HFFc6 (cell line): ENCODE results near the gene RHBDD2. TPM values are rescaled to one million over a fixed set of nuclear protein-coding genes. Genes with fewer than 3 reads are reported as not detected.
A peak's percentile ranks its signal among the peaks of the same experiment; 100 is the strongest.

ENCODE experiments used
- DNase-seq: peaks from one replicate; pipeline ENCODE4 v3.0.0-alpha.2; 2018
- H3K27ac Mint-ChIP-seq: 2 replicates; pipeline ENCODE4 v1.8.0; 2020; ENCODE audit warnings: mild to moderate bottlenecking, mixed read lengths
- H3K27me3 Mint-ChIP-seq: 2 replicates; pipeline ENCODE4 v1.8.0; 2021; ENCODE audit warnings: mild to moderate bottlenecking, moderate library complexity, mixed read lengths; ENCODE audit not compliant: insufficient read depth
- H3K36me3 Mint-ChIP-seq: 2 replicates; pipeline ENCODE4 v1.8.0; 2021; ENCODE audit warnings: low read depth, mixed read lengths
- H3K4me1 Mint-ChIP-seq: 2 replicates; pipeline ENCODE4 v1.8.0; 2020; ENCODE audit warnings: low read depth, mixed read lengths
- H3K4me3 Mint-ChIP-seq: 2 replicates; pipeline ENCODE4 v1.8.0; 2020; ENCODE audit warnings: mild to moderate bottlenecking, moderate library complexity, mixed read lengths
- H3K9me3 Mint-ChIP-seq: 2 replicates; pipeline ENCODE4 v1.8.0; 2020; ENCODE audit warnings: mild to moderate bottlenecking, mixed read lengths
- CTCF ChIP-seq: fragments of 200-600 bp; sonication (generic); IDR thresholded peaks from 2 replicates; pipeline ENCODE4 v1.5.0; 2021; ENCODE audit warnings: antibody characterized with exemption, mild to moderate bottlenecking
- microRNA-seq: library from miRNA; unstranded; fragments of <30 nt; microRNA quantifications from one replicate; pipeline ENCODE4, GENCODE V29; 2019
- total RNA-seq, 6 experiments: library from RNA; stranded (reverse); fragmentation: NEBNext Ultra II Directional; extraction: Animal tissue kit (Norgen Biotek cat#: 25700); gene quantifications; 2 replicates in 1 of 6; 3 replicates in 5 of 6; pipeline ENCODE4 v1.2.3, GENCODE V29; 2021

The RHBDD2 gene
- total RNA-seq, 6 experiments from 2014 or later: 44.1 to 57.3 (median 47.3) TPM

DNA sequence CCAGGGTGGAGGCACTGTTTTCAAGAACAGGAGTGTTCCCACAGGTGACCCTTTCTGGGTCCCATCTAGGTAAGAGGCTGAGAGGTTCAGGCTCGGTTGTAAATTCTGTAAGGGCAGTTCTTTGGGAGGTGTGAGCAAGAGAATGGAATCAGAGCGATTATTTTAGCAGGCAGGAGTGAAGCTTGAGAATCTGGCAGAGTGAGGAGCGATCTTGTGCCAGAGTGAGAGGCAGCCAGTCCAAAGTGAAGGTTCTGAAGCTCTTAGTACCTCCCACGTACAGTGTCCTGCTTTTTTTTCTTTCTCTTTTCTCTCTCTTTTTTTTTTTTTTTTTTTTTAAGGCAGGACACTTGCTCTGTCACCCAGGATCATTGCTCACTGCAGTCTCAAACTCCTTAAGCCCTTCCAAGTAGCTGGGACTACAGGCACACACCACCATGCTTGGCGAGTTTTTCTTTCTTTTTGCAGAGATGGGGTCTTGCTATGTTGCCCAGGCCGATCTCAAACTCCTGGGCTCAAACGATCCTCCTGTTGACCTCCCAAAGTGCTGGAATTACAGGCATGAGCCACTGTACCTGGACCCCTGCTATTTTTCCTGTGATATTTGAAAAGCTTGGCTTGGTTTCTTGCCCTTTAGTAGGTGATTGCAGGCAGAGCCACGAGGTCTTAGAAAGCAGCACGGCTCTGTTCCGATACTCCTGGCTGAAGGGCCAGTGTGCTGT lies 47.0 kb downstream of the RHBDD2 start:
- Mint-ChIP-seq H3K4me1 (0 out of 2 replicates have a peak, but pooled peaks cover 4% of the 10 kb centered on the region), H3K27ac (no peak overlapping the region)
- no peak for TF ChIP-seq CTCF

GRCh38 chr7:75928568-75928914 lies 49.7 kb downstream of the RHBDD2 start:
- Mint-ChIP-seq H3K4me1 (peaks cover 8% of the 10 kb centered on the region; the same call in 1 of the 2 replicates), H3K27ac (no peak overlapping the region), H3K9me3 (peaks cover under 1% of the 10 kb centered on the region), H3K4me3 (no peak overlapping the region), H3K27me3 (no peaks in the 10 kb centered on the region; the same call in 1 of the 2 replicates), H3K36me3 (peaks cover 18% of the 10 kb centered on the region)
- no peak for DNase-seq
- no peak for TF ChIP-seq CTCF

More for the DNA sequence above, 47.0 kb downstream of the RHBDD2 start:
- Mint-ChIP-seq H3K4me3 (no peak overlapping the region), H3K36me3 (peaks cover 22% of the 10 kb centered on the region; the same call in 1 of the 2 replicates), H3K27me3 (peaks cover 2% of the 10 kb centered on the region), H3K9me3 (no peaks in the 10 kb centered on the region)
- no peak for DNase-seq

DNA sequence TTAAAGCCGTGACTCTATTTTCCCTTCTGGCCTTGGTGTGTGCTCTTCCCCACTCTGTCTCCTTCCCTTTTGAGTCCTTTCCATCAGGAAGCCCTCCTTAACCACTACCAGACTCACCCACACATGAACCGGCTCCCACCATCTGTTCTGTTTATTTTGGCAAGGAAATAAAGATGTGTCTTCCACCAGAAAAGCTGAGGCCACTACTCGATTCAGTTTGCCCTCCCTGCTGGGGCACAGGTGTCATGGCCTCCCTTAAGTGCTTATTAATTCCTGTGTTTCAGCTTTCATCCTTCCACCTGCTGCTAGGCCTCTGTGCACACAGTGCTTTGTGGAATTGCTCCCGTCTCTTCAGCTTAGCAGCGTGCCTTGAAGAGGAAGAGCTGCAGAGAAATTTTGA lies 52.8 kb downstream of the RHBDD2 start:
- no peak for DNase-seq
- Mint-ChIP-seq H3K36me3 (peaks cover 33% of the 10 kb centered on the region), H3K9me3 (peaks cover 13% of the 10 kb centered on the region), H3K4me1 (peaks cover 21% of the 10 kb centered on the region), H3K27ac (no peak overlapping the region), H3K27me3 (no peaks in the 10 kb centered on the region), H3K4me3 (no peak overlapping the region)
- no peak for TF ChIP-seq CTCF

- no peaks in the 10 kb centered on the region for H3K27me3 Mint-ChIP-seq
- H3K27ac Mint-ChIP-seq: peak overlapping the region; percentile 96
- peak overlapping the region; percentile 21 for H3K4me3 Mint-ChIP-seq
- H3K36me3 Mint-ChIP-seq: peaks cover 27% of the 10 kb centered on the region
- no peak for TF ChIP-seq CTCF
- peaks cover 13% of the 10 kb centered on the region for H3K9me3 Mint-ChIP-seq
- H3K4me1 Mint-ChIP-seq: peaks cover 29% of the 10 kb centered on the region
- DNase-seq: peak; percentile 94
Observed at GRCh38 chr7:75937958-75938786, 59.3 kb downstream of the RHBDD2 start.

Small RNA genes lying within 50 kb of the gene (microRNA-seq; reads per million reads assigned to microRNA genes)
- gene MIR4651: 3.1 reads per million

Other genes starting within 250 kb of the RHBDD2 start
- 10 to 100 TPM; 15.1 to 32.2 (median 28.7) TPM for gene HIP1, start 140.1 kb upstream of the RHBDD2 start, total RNA-seq
- 1 to 10 TPM; 2.9 to 6.3 (median 4.4) TPM for gene CCL26, start 106.8 kb upstream of the RHBDD2 start, total RNA-seq
- gene CCL24, start 65.2 kb upstream of the RHBDD2 start, total RNA-seq: not detected
- 10 to 100 TPM; 48.2 to 69.3 (median 49.4) TPM for gene POR, start 36.1 kb downstream of the RHBDD2 start, total RNA-seq
- gene TMEM120A, start 115.6 kb downstream of the RHBDD2 start, total RNA-seq: 10 to 100 TPM; 35.5 to 47.3 (median 37.2) TPM
- 10 to 100 TPM; 29.6 to 38.3 (median 32.0) TPM for gene STYXL1, start 169.0 kb downstream of the RHBDD2 start, total RNA-seq
- gene MDH2, start 169.1 kb downstream of the RHBDD2 start, total RNA-seq: 100 to 1,000 TPM; 208 to 255 (median 243) TPM